Measurements from ENCODE around the gene CRX.

- no peak for TF ChIP-seq POLR2A (IDR thresholded peaks at IDR 0.05)
- no peak for TF ChIP-seq CTCF (IDR thresholded peaks at IDR 0.05)
- TF ChIP-seq POLR2AphosphoS5 (IDR thresholded peaks at IDR 0.05): no peak
These were observed 29.1 kb upstream of the CRX start for GRCh38 chr19:47792616-47793015.

All from stomach (tissue), 4 donors.